H9 (cell line): ENCODE results near the gene SMIM21. TPM values are rescaled to one million over a fixed set of nuclear protein-coding genes. Genes with fewer than 3 reads are reported as not detected.

Experiments used
- DNase-seq: peaks from one replicate; pipeline ENCODE4 v3.0.0-alpha.2; 2017
- H2AFZ ChIP-seq: one replicate; pipeline ENCODE4 v1.6.1; 2013; ENCODE audit warnings: mild to moderate bottlenecking, low read length, control low read depth, moderate library complexity
- H2AK5ac ChIP-seq: 2 replicates; pipeline ENCODE4 v1.6.1; 2013; ENCODE audit warnings: low read length, control low read depth, mixed read lengths; ENCODE audit not compliant: insufficient read length
- H2BK120ac ChIP-seq: one replicate; pipeline ENCODE4 v1.6.1; 2013; ENCODE audit warnings: low read depth, mild to moderate bottlenecking, low read length, control low read depth, inconsistent platforms; ENCODE audit not compliant: poor library complexity, severe bottlenecking
- H2BK12ac ChIP-seq: 2 replicates; pipeline ENCODE4 v1.6.1; 2013; ENCODE audit warnings: low read length, control low read depth, mixed read lengths, low read depth; ENCODE audit not compliant: insufficient read length
- H2BK15ac ChIP-seq: 2 replicates; pipeline ENCODE4 v1.6.1; 2013; ENCODE audit warnings: low read depth, low read length, control low read depth
- H2BK20ac ChIP-seq: one replicate; pipeline ENCODE4 v1.6.1; 2013; ENCODE audit warnings: low read depth, mild to moderate bottlenecking, low read length, control low read depth, inconsistent platforms; ENCODE audit not compliant: poor library complexity, severe bottlenecking
- H2BK5ac ChIP-seq: 2 replicates; pipeline ENCODE4 v1.6.1; 2013; ENCODE audit warnings: low read length, control low read depth, mixed read lengths; ENCODE audit not compliant: insufficient read length
- H3K14ac ChIP-seq: 2 replicates; pipeline ENCODE4 v1.6.1; 2013; ENCODE audit warnings: low read length, control low read depth; ENCODE audit not compliant: insufficient read depth
- H3K18ac ChIP-seq: 2 replicates; pipeline ENCODE4 v1.6.1; 2013; ENCODE audit warnings: low read depth, mild to moderate bottlenecking, mixed read lengths, low read length, control low read depth; ENCODE audit not compliant: insufficient read length
- H3K23ac ChIP-seq: 2 replicates; pipeline ENCODE4 v1.6.1; 2013; ENCODE audit warnings: low read length, control low read depth, mixed read lengths, low read depth; ENCODE audit not compliant: insufficient read length
- H3K23me2 ChIP-seq: 2 replicates; pipeline ENCODE4 v1.6.1; 2013; ENCODE audit warnings: low read depth, mild to moderate bottlenecking, mixed read lengths, low read length, control low read depth; ENCODE audit not compliant: insufficient read length, poor library complexity, severe bottlenecking
- H3K27ac ChIP-seq: 2 replicates; pipeline ENCODE4 v1.5.1; 2013; ENCODE audit warnings: low read length, control low read depth, mixed read lengths, low read depth; ENCODE audit not compliant: insufficient read length
- H3K27me3 ChIP-seq: 2 replicates; pipeline ENCODE4 v1.6.1; 2013; ENCODE audit warnings: low read length, control low read depth, inconsistent platforms; ENCODE audit not compliant: insufficient read depth
- H3K4ac ChIP-seq: 2 replicates; pipeline ENCODE4 v1.6.1; 2013; ENCODE audit warnings: low read depth, mild to moderate bottlenecking, control low read depth, inconsistent platforms, low read length, moderate library complexity
- H3K4me1 ChIP-seq: 2 replicates; pipeline ENCODE4 v1.6.1; 2013; ENCODE audit warnings: low read length, control low read depth, inconsistent platforms; ENCODE audit not compliant: insufficient read depth
- H3K4me2 ChIP-seq: 2 replicates; pipeline ENCODE4 v1.6.1; 2013; ENCODE audit warnings: low read length, control low read depth, mixed read lengths; ENCODE audit not compliant: insufficient read length, insufficient read depth
- H3K56ac ChIP-seq: 2 replicates; pipeline ENCODE4 v1.6.1; 2013; ENCODE audit warnings: low read depth, mild to moderate bottlenecking, mixed read lengths, low read length, control low read depth; ENCODE audit not compliant: insufficient read length
- H3K79me1 ChIP-seq: 2 replicates; pipeline ENCODE4 v1.6.1; 2013; ENCODE audit warnings: low read depth, mild to moderate bottlenecking, moderate library complexity, low read length, control low read depth, inconsistent platforms; ENCODE audit not compliant: insufficient read depth, poor library complexity, severe bottlenecking
- H3K79me2 ChIP-seq: 2 replicates; pipeline ENCODE4 v1.6.1; 2013; ENCODE audit warnings: low read length, control low read depth, inconsistent platforms; ENCODE audit not compliant: insufficient read depth
- H3K9ac ChIP-seq: 2 replicates; pipeline ENCODE4 v1.6.1; 2013; ENCODE audit warnings: low read length, control low read depth, mixed read lengths; ENCODE audit not compliant: insufficient read length; ENCODE audit errors: extremely low read depth
- H3K9me3 ChIP-seq: one replicate; pipeline ENCODE4 v1.6.1; 2013; ENCODE audit warnings: low read depth, low read length, inconsistent platforms; ENCODE audit not compliant: control insufficient read depth
- H3T11ph ChIP-seq: one replicate; pipeline ENCODE4 v1.6.1; 2013; ENCODE audit warnings: mild to moderate bottlenecking, low read length, control low read depth, inconsistent platforms
- H4K20me1 ChIP-seq: one replicate; pipeline ENCODE4 v1.6.1; 2013; ENCODE audit not compliant: control insufficient read depth, insufficient read length, insufficient read depth
- H4K5ac ChIP-seq: 2 replicates; pipeline ENCODE4 v1.6.1; 2013; ENCODE audit warnings: low read depth, mild to moderate bottlenecking, mixed read lengths, low read length, control low read depth; ENCODE audit not compliant: insufficient read length
- H4K8ac ChIP-seq: replicated peaks from 2 replicates; pipeline ENCODE4 v1.6.1; 2013; ENCODE audit warnings: low read length, control low read depth, mixed read lengths, low read depth; ENCODE audit not compliant: insufficient read length
- H4K91ac ChIP-seq: 2 replicates; pipeline ENCODE4 v1.6.1; 2013; ENCODE audit warnings: low read depth, mild to moderate bottlenecking, moderate library complexity, mixed read lengths, low read length, control low read depth; ENCODE audit not compliant: insufficient read length
- H3K27ac Mint-ChIP-seq, 3 experiments: 2 replicates in 2 of 3; 3 replicates in 1 of 3; pipeline ENCODE4 v1.8.0; 2020 to 2021; ENCODE audit warnings: mixed read lengths in 3 of 3, mild to moderate bottlenecking in 1 of 3, moderate library complexity in 1 of 3
- H3K27me3 Mint-ChIP-seq: 2 replicates; pipeline ENCODE4 v1.8.0; 2021; ENCODE audit warnings: low read depth, mild to moderate bottlenecking, moderate library complexity, mixed read lengths
- H3K36me3 Mint-ChIP-seq, 3 experiments: 2 replicates in 2 of 3; 3 replicates in 1 of 3; pipeline ENCODE4 v1.8.0; 2020 to 2021; ENCODE audit warnings: low read depth in 3 of 3, mixed read lengths in 3 of 3; ENCODE audit not compliant: insufficient read depth in 1 of 3
- H3K4me1 Mint-ChIP-seq, 2 experiments: 2 replicates each; pipeline ENCODE4 v1.8.0; 2020; ENCODE audit warnings: mixed read lengths in 2 of 2
- H3K4me3 Mint-ChIP-seq, 2 experiments: 2 replicates in 1 of 2; 3 replicates in 1 of 2; pipeline ENCODE4 v1.8.0; 2020 to 2021; ENCODE audit warnings: mild to moderate bottlenecking in 2 of 2, mixed read lengths in 2 of 2, moderate library complexity in 1 of 2
- H3K9me3 Mint-ChIP-seq, 2 experiments: 2 replicates in 1 of 2; 3 replicates in 1 of 2; pipeline ENCODE4 v1.8.0; 2020; ENCODE audit warnings: mild to moderate bottlenecking in 2 of 2, mixed read lengths in 2 of 2, moderate library complexity in 1 of 2
- WGBS: extraction: QIAGEN DNeasy Blood & Tissue Kit; methylation state at CpG from one replicate; pipeline ENCODE4 v1.1.7; 2013; ENCODE audit warnings: missing lambda C conversion rate, low lambda C conversion rate, mixed read lengths; ENCODE audit not compliant: insufficient read length; ENCODE audit errors: extremely low coverage; 5-methylcytosine and 5-hydroxymethylcytosine counted together
- total RNA-seq: library from RNA; stranded (reverse); gene quantifications from 2 replicates; pipeline ENCODE4 v1.2.1, GENCODE V29; 2021
- TF ChIP-seq, protein P1 (sequence below): fragments of 200-600 bp; sonication (generic); conservative IDR thresholded peaks from 3 replicates; pipeline ENCODE4 v1.8.0; 2021; ENCODE audit warnings: antibody characterized with exemption, mild to moderate bottlenecking

The SMIM21 gene
- total RNA-seq, 1 experiment from 2014 or later, result not detected

DNA sequence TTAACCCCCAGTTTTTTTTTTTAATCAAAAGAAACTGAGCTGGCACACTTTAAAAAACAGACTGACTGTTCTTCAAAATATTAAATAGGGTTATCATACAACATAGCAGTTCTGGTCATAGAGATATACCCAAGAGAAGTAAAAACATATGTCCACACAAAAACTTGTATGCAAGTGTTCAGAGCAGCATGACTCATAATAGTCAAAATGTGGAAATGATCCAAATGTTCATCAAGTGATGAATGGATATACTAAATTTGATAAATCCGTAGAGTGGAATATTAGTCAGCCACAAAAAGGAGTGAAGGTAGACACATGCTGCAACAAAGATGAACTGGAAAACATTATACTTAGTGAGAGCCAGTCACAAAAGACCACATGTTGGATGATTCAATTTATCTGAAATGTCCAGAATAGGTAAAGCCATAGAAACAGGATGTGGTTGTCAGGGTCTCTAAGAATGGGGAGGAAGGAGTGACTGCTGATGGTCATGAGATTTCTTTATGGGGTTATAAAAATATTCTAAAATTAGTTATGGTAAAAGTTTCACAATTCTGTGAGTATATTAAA lies 5.1 kb downstream of the SMIM21 start:
- Histone ChIP-seq H3K56ac (no peak overlapping the region), H3K4me1 (no peaks in the 10 kb centered on the region), H4K20me1 (no peaks in the 10 kb centered on the region), H4K91ac (no peak overlapping the region), H2BK20ac (no peak overlapping the region), H3K23ac (no peak overlapping the region), H2AFZ (no peak overlapping the region), H3K23me2 (no peaks in the 10 kb centered on the region), H3K14ac (no peak overlapping the region), H3K4me2 (no peak overlapping the region), H3K4ac (no peak overlapping the region), H2AK5ac (no peak overlapping the region), H3K27ac (no peak overlapping the region), H4K5ac (no peak overlapping the region), H4K8ac (no peak overlapping the region), H2BK12ac (no peak overlapping the region), H3K9ac (no peak overlapping the region), H3T11ph (no peak overlapping the region), H2BK5ac (no peak overlapping the region), H2BK15ac (no peak overlapping the region), H2BK120ac (no peak overlapping the region), H3K9me3 (no peaks in the 10 kb centered on the region), H3K79me1 (no peaks in the 10 kb centered on the region), H3K18ac (no peak overlapping the region), H3K79me2 (no peaks in the 10 kb centered on the region), H3K27me3 (no peaks in the 10 kb centered on the region)
- TF ChIP-seq, protein P1, sequence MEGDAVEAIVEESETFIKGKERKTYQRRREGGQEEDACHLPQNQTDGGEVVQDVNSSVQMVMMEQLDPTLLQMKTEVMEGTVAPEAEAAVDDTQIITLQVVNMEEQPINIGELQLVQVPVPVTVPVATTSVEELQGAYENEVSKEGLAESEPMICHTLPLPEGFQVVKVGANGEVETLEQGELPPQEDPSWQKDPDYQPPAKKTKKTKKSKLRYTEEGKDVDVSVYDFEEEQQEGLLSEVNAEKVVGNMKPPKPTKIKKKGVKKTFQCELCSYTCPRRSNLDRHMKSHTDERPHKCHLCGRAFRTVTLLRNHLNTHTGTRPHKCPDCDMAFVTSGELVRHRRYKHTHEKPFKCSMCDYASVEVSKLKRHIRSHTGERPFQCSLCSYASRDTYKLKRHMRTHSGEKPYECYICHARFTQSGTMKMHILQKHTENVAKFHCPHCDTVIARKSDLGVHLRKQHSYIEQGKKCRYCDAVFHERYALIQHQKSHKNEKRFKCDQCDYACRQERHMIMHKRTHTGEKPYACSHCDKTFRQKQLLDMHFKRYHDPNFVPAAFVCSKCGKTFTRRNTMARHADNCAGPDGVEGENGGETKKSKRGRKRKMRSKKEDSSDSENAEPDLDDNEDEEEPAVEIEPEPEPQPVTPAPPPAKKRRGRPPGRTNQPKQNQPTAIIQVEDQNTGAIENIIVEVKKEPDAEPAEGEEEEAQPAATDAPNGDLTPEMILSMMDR, result no peak
- Mint-ChIP-seq H3K27me3 (no peaks in the 10 kb centered on the region), H3K27ac (no peak overlapping the region), H3K4me1 (no peaks in the 10 kb centered on the region), H3K9me3 (peaks cover 9 to 10% of the 10 kb centered on the region in 2 experiments; a peak in 4 of 5 replicates), H3K4me3 (no peak overlapping the region), H3K36me3 (peaks cover 0 to 14% (median 8%) of the 10 kb centered on the region in 3 experiments; a peak in 4 of 7 replicates)
- DNase-seq, result no peak
- no CpG with 5 or more reads among the region's 1 CpG for WGBS
